Effector memory CD4-positive, alpha-beta T cell (primary cell): ENCODE data around the gene ADPGK.
"Not testable (repeated sequence)": the region's sequence is repeated elsewhere in the genome, so short reads cannot be mapped to it uniquely, and the experiment has no call there.

Source experiments
- DNase-seq, 3 donors: peaks; one replicate each; pipeline ENCODE4 v3.0.0-alpha.2; 2020
- H3K27ac ChIP-seq: 2 replicates; pipeline ENCODE4 v1.7.0; 2013; ENCODE audit warnings: mild to moderate bottlenecking, low read length, moderate library complexity; ENCODE audit not compliant: insufficient read depth, poor library complexity, severe bottlenecking
- H3K27me3 ChIP-seq: replicated peaks from 2 replicates; pipeline ENCODE4 v1.7.0; 2013; ENCODE audit warnings: mild to moderate bottlenecking, low read length; ENCODE audit not compliant: insufficient read depth, control insufficient read depth, poor library complexity, severe bottlenecking
- H3K36me3 ChIP-seq: 2 replicates; pipeline ENCODE4 v1.7.0; 2013; ENCODE audit warnings: mild to moderate bottlenecking, low read length, moderate library complexity; ENCODE audit not compliant: control insufficient read depth, insufficient read depth
- H3K4me1 ChIP-seq: 2 replicates; pipeline ENCODE4 v1.7.0; 2013; ENCODE audit warnings: low read length, mild to moderate bottlenecking; ENCODE audit not compliant: control insufficient read depth, insufficient read depth, poor library complexity, severe bottlenecking
- H3K4me3 ChIP-seq: 2 replicates; pipeline ENCODE4 v1.7.0; 2013; ENCODE audit warnings: low read length, low read depth, mild to moderate bottlenecking; ENCODE audit not compliant: insufficient read depth, poor library complexity, severe bottlenecking
- H3K9me3 ChIP-seq: 2 replicates; pipeline ENCODE4 v1.7.0; 2013; ENCODE audit warnings: mild to moderate bottlenecking, low read length, moderate library complexity; ENCODE audit not compliant: control insufficient read depth

ADPGK gene

GRCh38 chr15:72732516-72732915 lies 51.0 kb downstream of the ADPGK start:
- H3K9me3 ChIP-seq: no peaks in the 10 kb centered on the region
- no peaks in the 10 kb centered on the region for H3K4me1 ChIP-seq
- H3K27me3 ChIP-seq: no peaks in the 10 kb centered on the region
- H3K4me3 ChIP-seq: no peak overlapping the region
- no peak overlapping the region for H3K27ac ChIP-seq
- H3K36me3 ChIP-seq: peaks cover 23% of the 10 kb centered on the region
- DNase-seq: no peak

- no peak for DNase-seq
- H3K27ac ChIP-seq: no peak overlapping the region
- no peaks in the 10 kb centered on the region for H3K9me3 ChIP-seq
- H3K4me1 ChIP-seq: no peaks in the 10 kb centered on the region
- peaks cover 18% of the 10 kb centered on the region for H3K36me3 ChIP-seq
- H3K27me3 ChIP-seq: no peaks in the 10 kb centered on the region
- H3K4me3 ChIP-seq: no peak overlapping the region
Measured at GRCh38 chr15:72732086-72732485, 51.5 kb downstream of the ADPGK start.

DNA sequence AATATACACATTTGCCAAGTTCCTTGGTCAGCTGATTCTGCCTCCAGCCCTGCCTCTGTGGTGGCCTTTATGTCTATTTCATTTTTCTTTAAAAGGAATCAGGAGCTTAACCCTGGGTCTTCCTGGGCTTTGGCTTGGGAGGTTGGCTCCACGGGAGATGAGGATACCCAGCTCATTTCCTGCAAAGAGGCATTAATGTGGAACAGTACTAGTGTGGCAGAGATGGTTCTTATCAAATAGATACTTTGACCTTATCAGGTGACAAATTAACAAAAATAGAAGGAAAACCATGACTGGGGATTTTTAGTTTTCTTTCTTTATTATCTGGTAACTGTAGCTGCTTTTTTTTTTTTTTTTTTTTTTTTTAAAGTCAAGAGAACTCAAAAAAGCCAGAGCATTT lies 54.7 kb downstream of the ADPGK start:
- H3K4me3 ChIP-seq: no peak overlapping the region
- H3K4me1 ChIP-seq: no peaks in the 10 kb centered on the region
- no peak overlapping the region for H3K27ac ChIP-seq
- H3K9me3 ChIP-seq: no peaks in the 10 kb centered on the region
- no peaks in the 10 kb centered on the region for H3K27me3 ChIP-seq
- H3K36me3 ChIP-seq: peaks cover 10% of the 10 kb centered on the region
- no peak for DNase-seq

DNA sequence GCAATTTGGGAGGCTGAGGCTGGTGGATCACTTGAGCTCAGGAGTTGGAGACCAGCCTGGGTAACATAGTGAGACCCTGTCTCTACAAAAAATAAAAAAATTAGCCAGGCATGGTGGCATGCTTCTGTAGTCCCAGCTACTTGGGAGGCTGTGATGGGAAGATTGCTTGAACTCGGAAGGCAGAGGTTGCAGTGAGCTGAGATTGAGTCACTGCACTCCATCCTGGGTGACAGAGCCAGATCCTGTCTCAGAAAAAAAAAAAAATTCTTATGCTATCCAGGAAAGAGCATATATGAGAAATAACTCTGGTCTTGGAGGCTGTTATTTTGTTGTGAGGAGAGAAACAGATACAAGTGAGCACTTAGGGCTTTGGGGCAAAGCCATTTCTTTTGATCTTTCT lies 55.3 kb downstream of the ADPGK start:
- H3K4me1 ChIP-seq, H3K4me3 ChIP-seq, H3K9me3 ChIP-seq, H3K27ac ChIP-seq, H3K27me3 ChIP-seq, DNase-seq: not testable (repeated sequence)
- peaks cover 10% of the 10 kb centered on the region for H3K36me3 ChIP-seq

- peaks cover 10% of the 10 kb centered on the region for H3K36me3 ChIP-seq
- H3K27me3 ChIP-seq: no peaks in the 10 kb centered on the region
- no peak for DNase-seq
- no peaks in the 10 kb centered on the region for H3K9me3 ChIP-seq
- no peaks in the 10 kb centered on the region for H3K4me1 ChIP-seq
- no peak overlapping the region for H3K4me3 ChIP-seq
- H3K27ac ChIP-seq: no peak overlapping the region
Measured at GRCh38 chr15:72727154-72727553, 56.4 kb downstream of the ADPGK start.

DNA sequence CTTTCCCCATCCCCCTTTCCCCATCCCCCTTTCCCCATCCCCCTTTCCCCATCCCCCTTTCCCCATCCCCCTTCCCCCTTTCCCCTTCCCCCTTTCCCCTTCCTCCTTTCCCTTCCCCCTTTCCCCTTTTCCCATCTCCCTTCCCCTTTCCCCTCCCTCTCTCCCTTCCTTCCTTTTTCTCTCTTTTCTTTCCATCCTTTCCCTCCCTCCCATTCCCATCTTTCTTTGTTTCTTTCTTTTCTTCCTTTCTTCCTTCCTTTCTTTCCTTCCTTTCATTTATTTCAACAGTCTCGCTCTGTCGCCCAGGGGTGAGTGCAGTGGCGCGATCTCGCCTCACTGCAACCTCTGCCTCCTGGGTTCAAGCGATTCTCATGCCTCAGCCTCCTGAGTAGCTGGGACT lies 57.7 kb downstream of the ADPGK start:
- H3K4me1 ChIP-seq, DNase-seq, H3K4me3 ChIP-seq, H3K27me3 ChIP-seq, H3K36me3 ChIP-seq, H3K27ac ChIP-seq, H3K9me3 ChIP-seq: not testable (repeated sequence)

GRCh38 chr15:72725446-72725845 lies 58.1 kb downstream of the ADPGK start:
- no peaks in the 10 kb centered on the region for H3K36me3 ChIP-seq

DNA sequence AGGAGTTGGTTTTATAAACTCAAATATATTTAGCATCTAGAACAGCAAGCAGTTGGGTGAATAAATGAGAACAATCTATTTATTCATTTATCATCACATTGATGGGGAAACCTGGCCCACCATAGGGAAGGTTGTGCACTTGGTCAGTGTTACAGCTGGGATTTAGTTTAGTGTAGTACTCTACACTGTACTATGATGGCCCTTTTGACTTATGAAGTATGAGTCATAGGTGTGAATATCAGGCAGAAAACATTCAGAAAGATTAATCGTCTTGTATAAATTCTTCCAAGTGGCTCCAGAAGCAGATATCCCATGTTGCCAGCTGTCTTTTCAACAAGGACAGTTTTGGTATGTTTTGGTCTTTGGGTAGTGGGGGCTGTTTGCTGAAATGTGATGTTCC lies 59.5 kb downstream of the ADPGK start:
- H3K4me3 ChIP-seq: no peak overlapping the region
- H3K27me3 ChIP-seq: no peaks in the 10 kb centered on the region
- no peak for DNase-seq
- no peaks in the 10 kb centered on the region for H3K36me3 ChIP-seq
- H3K27ac ChIP-seq: no peak overlapping the region
- H3K9me3 ChIP-seq: no peaks in the 10 kb centered on the region
- H3K4me1 ChIP-seq: no peaks in the 10 kb centered on the region

More at GRCh38 chr15:72725446-72725845, 58.1 kb downstream of the ADPGK start:
- Histone ChIP-seq H3K4me1 (no peaks in the 10 kb centered on the region), H3K27ac (no peak overlapping the region), H3K4me3 (no peak overlapping the region), H3K9me3 (no peaks in the 10 kb centered on the region), H3K27me3 (no peaks in the 10 kb centered on the region)
- no peak for DNase-seq

DNA sequence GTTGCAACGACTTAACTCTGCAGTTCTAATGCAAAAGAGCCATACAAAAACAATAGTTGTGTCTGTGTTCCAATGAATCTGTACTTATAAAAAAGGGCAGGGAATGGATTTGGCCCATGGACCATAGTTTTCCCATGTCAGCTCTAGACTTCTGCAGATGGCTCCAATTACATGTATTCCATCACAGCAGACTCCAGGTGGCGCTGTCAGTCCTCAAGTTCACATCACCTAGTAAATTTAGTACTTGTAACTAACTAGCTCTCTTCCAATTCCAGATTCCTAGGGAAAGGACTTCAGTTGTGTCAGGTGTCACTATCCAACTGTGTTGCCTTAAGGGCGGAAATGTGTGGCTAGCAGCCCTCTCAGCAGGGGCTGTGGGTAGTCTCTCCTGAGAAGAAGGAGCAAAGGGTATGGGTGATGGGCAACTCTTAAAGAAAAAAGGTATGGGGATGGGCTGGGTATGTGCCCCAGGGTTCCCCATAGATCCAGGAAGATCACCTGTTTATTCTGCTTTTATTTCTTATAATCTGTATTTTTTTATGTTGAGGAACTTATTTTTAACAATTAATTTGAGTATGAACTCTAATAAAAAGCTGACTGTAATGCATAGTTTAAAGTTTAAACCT lies 61.4 kb downstream of the ADPGK start:
- Histone ChIP-seq H3K4me3 (no peak overlapping the region), H3K4me1 (no peaks in the 10 kb centered on the region), H3K9me3 (no peaks in the 10 kb centered on the region), H3K27ac (no peak overlapping the region), H3K36me3 (peaks cover 3% of the 10 kb centered on the region), H3K27me3 (no peaks in the 10 kb centered on the region)
- DNase-seq: peak; percentile 24 to 54 (median 31)

DNA sequence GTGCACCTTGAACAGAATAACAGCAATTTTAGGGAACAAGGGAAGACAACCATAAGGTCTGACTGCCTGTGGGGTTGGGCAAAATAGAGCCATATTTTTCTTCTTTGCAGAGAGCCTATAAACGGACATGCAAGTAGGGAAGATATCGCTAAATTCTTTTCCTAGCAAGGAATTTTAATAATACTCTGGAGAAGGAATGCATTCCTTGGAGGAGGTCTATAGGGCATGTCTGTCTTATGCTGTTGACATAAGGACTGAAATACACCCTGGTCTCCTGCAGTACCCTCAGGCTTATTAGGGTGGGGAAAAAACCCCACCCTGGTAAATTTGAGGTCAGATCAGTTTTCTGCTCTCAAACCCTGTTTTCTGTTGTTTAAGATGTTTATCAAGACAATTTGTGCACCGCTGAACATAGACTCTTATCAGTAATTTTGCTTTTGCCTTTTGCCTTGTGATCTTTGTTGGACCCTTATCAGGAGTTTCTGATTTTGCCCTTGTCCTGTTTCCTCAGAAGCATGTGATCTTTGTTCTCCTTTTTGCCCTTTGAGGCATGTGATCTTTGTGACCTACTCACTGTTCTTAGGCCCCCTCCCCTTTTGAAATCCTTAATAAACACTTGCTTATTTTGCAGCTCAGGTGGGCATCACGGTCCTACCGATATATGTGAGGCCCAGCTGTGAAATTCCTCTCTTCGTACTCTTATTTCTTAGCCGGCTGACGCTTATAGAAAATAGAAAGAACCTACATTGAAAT lies 74.8 kb downstream of the ADPGK start:
- H3K9me3 ChIP-seq, H3K27ac ChIP-seq, DNase-seq, H3K4me1 ChIP-seq, H3K27me3 ChIP-seq, H3K4me3 ChIP-seq, H3K36me3 ChIP-seq: not testable (repeated sequence)
